Right lobe of liver (tissue), 4 donors: ENCODE measurements around the gene CSF2.

Experiments used
- POLR2A ChIP-seq: fragments of 450-650 bp; IDR thresholded peaks from one replicate; pipeline ENCODE4 v1.6.1; 2017; ENCODE audit warnings: antibody characterized with exemption, mild to moderate bottlenecking
- TF ChIP-seq, protein P1 (sequence below), 4 donors: fragments of 200-600 bp in 3 of 4; fragments of 450-650 bp in 1 of 4; IDR thresholded peaks; one replicate each; pipeline versions ENCODE4 v1.5.1 to v1.8.0; 2016 to 2022; ENCODE audit warnings: antibody characterized with exemption in 4 of 4, mild to moderate bottlenecking in 2 of 4
- donor health status: DM: no; HTN: no; CAD: no.
- donor health status: DM: no; HTN: no; CAD: no.
- donor health status: DM: no; HTN: yes; CAD: no.

DNA sequence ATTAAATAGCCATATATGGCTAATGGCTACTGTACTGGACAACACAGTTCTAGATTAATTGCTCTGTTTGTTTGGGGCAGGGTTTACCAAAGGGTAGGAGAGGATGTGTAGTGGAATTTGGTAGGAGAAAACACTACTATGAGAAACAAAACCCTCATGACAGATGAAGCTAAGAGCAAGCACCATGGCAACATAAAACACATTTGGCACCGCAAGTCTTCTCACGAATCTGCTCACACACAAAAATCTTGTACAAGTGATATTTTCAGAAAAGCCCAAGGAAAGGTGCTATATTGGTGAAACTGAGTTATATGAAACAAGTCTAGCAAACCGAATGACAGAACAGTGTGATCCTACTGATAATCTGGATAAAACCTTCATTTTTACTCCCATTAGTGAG, 38.5 kb downstream of the CSF2 start:
- TF ChIP-seq, protein P1, sequence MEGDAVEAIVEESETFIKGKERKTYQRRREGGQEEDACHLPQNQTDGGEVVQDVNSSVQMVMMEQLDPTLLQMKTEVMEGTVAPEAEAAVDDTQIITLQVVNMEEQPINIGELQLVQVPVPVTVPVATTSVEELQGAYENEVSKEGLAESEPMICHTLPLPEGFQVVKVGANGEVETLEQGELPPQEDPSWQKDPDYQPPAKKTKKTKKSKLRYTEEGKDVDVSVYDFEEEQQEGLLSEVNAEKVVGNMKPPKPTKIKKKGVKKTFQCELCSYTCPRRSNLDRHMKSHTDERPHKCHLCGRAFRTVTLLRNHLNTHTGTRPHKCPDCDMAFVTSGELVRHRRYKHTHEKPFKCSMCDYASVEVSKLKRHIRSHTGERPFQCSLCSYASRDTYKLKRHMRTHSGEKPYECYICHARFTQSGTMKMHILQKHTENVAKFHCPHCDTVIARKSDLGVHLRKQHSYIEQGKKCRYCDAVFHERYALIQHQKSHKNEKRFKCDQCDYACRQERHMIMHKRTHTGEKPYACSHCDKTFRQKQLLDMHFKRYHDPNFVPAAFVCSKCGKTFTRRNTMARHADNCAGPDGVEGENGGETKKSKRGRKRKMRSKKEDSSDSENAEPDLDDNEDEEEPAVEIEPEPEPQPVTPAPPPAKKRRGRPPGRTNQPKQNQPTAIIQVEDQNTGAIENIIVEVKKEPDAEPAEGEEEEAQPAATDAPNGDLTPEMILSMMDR (IDR thresholded peaks at IDR 0.05), result no peak
- no peak for TF ChIP-seq POLR2A
